Measurements from ENCODE around the gene MICA. TPM values are rescaled to one million over a fixed set of nuclear protein-coding genes. Genes with fewer than 3 reads are reported as not detected.

Gene MICA
- 36.6 TPM for total RNA-seq
- long read RNA-seq, partial matches to known transcripts: 8 of 17 reads
- long read RNA-seq, other reads (novel, unspliced or antisense): 4 of 17 reads

GRCh38 chr6:31403283-31404060 is at the start of gene MICA:
Gene MICA, plus strand, starts transcription at chr6:31403595. Its CDS starts 38 bp downstream, at chr6:31403633.
- no peaks in the 10 kb centered on the region for H3K9me3 ChIP-seq
- DNase-seq: peak; percentile 95
- intact Hi-C loops (cut with DNase I): no loop called here
- peak within 1 kb of the TSS; percentile 96 for H3K4me3 ChIP-seq
- peak within 1 kb of the TSS; percentile 99 for H3K27ac ChIP-seq
- no peak for TF ChIP-seq CTCF (IDR thresholded peaks at IDR 0.05)
- peak; percentile 88 for ATAC-seq
- H3K36me3 ChIP-seq: no peaks in the 10 kb centered on the region
- H3K4me1 ChIP-seq: peaks cover 57% of the 10 kb centered on the region
- H3K27me3 ChIP-seq: no peaks in the 10 kb centered on the region

- H3K27ac ChIP-seq: no peak overlapping the region
- H3K4me3 ChIP-seq: peak overlapping the region; percentile 67
- no peak for TF ChIP-seq CTCF (IDR thresholded peaks at IDR 0.05)
- DNase-seq (no peak), ATAC-seq (no peak)
- intact Hi-C loops (cut with DNase I): no loop called here
- H3K9me3 ChIP-seq: no peaks in the 10 kb centered on the region
- H3K4me1 ChIP-seq: peaks cover 9% of the 10 kb centered on the region
- no peaks in the 10 kb centered on the region for H3K27me3 ChIP-seq
- peaks cover 25% of the 10 kb centered on the region for H3K36me3 ChIP-seq
Measured at GRCh38 chr6:31354158-31354863, 49.1 kb upstream of the MICA start.

- H3K4me3 ChIP-seq: peak overlapping the region; percentile 67
Measured at GRCh38 chr6:31354864-31355582, 48.4 kb upstream of the MICA start.

GRCh38 chr6:31355583-31355948 is 47.8 kb upstream of the MICA start:
- Histone ChIP-seq H3K4me1 (peaks cover 9% of the 10 kb centered on the region), H3K36me3 (peaks cover 25% of the 10 kb centered on the region), H3K27me3 (no peaks in the 10 kb centered on the region), H3K27ac (no peak overlapping the region), H3K9me3 (no peaks in the 10 kb centered on the region), H3K4me3 (peak overlapping the region; percentile 67)
- ATAC-seq (no peak), DNase-seq (no peak)
- TF ChIP-seq CTCF (IDR thresholded peaks at IDR 0.05): no peak
- intact Hi-C loops (cut with DNase I): no loop called here

More at GRCh38 chr6:31354864-31355582, 48.4 kb upstream of the MICA start:
- intact Hi-C loops (cut with DNase I): no loop called here
- no peaks in the 10 kb centered on the region for H3K9me3 ChIP-seq
- H3K36me3 ChIP-seq: peaks cover 25% of the 10 kb centered on the region
- no peak for DNase-seq
- no peak for TF ChIP-seq CTCF (IDR thresholded peaks at IDR 0.05)
- no peak for ATAC-seq
- H3K4me1 ChIP-seq: peaks cover 9% of the 10 kb centered on the region
- no peak overlapping the region for H3K27ac ChIP-seq
- no peaks in the 10 kb centered on the region for H3K27me3 ChIP-seq

- H3K36me3 ChIP-seq: peaks cover 25% of the 10 kb centered on the region
- intact Hi-C loops (cut with DNase I): no loop called here
- H3K9me3 ChIP-seq: no peaks in the 10 kb centered on the region
- peaks cover 9% of the 10 kb centered on the region for H3K4me1 ChIP-seq
- ATAC-seq (peak; percentile 53), DNase-seq (peak; percentile 77)
- H3K27ac ChIP-seq: peak overlapping the region; percentile 72
- H3K27me3 ChIP-seq: no peaks in the 10 kb centered on the region
- no peak for TF ChIP-seq CTCF (IDR thresholded peaks at IDR 0.05)
- peak overlapping the region; percentile 67 for H3K4me3 ChIP-seq
Measured at GRCh38 chr6:31356216-31356945, 47.0 kb upstream of the MICA start.

Data from upper lobe of right lung (tissue), 1 donor.